Measurements from ENCODE around the gene CNP.
"Not testable (repeated sequence)": the region's sequence is repeated elsewhere in the genome, so short reads cannot be mapped to it uniquely, and the experiment has no call there.

CNP gene

GRCh38 chr17:42010266-42010680 is 43.7 kb downstream of the CNP start:
- not testable (repeated sequence) for DNase-seq

- DNase-seq: no peak
Observed at GRCh38 chr17:42010898-42011516, 44.4 kb downstream of the CNP start.

- DNase-seq: not testable (repeated sequence)
Observed at GRCh38 chr17:42012363-42012762, 45.8 kb downstream of the CNP start.

- not testable (repeated sequence) for DNase-seq
Observed at GRCh38 chr17:42013740-42014139, 47.1 kb downstream of the CNP start.

DNA sequence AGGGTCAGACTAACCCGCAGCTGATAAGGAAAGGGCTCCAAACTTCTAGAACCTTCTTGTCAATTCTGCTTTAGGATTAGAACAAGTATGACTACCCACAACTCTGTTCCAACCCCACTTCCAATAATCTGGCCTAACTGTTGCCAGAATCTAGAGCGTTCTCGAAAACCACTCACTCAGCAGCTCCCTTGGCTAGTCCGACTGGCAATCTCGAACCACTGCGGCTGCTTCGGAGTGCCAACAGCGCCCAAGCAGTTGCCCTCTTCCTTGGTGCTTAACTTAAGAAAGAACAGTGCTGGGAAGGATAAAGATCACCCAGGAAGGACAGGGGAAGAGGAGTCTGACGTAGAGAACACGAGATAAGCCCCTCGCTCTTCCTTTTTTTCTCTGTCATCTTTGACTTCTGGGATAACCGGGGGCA is 49.8 kb downstream of the CNP start:
- DNase-seq: peak; percentile 56

DNA sequence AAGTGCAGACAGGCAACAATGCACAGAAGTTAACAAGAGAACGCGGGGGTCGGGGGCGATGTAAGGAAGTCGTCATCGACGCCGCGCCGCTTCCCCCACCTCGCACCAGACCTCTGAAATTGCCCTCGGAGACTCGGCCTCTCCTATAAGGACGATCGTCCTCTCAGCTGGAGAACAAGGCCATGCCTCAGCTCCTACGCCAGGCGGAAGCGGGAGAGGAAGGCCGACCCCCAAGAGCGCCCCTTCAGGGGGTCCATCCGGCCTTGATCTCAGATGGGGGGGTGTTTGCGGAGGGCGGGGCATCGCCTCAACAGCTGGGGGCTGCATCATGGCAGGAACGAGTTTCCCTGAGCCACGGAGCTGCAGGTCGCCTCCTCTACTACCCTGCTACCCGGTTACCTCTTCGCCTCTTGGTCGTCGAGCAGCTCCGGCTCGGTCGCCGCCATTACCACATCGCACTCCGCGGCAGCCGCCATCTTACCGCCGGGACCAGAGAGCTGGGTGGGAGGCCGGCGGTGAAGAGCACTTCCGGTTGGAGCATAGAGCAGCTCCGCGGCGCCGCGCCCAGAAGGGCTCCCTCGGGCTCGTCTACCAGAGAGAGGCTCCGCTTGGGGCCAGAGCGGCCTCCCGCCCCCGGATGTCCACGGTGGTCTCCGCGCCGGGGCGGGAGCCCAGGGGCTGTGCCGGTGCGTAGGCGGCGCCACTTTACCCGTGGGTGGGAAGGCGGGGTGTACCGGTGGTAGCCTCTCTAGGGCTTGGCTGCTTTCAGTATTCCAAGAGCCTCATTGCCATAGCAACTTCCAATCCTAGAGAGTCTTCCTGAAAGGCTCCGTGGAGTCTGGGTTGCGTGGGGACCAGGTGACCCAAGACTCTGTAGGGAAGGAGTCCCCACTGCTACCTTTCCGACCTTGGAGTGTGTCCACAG is 50.6 kb downstream of the CNP start, which contains the start of gene DNAJC7:
Gene DNAJC7, minus strand, starts transcription at position 499 of the 925 bp plus-strand sequence. Its CDS starts 23 bp downstream, at position 476.
- DNase-seq: peak; percentile 98

- no peak for DNase-seq
Observed at GRCh38 chr17:42017866-42018200, 51.2 kb downstream of the CNP start.

DNA sequence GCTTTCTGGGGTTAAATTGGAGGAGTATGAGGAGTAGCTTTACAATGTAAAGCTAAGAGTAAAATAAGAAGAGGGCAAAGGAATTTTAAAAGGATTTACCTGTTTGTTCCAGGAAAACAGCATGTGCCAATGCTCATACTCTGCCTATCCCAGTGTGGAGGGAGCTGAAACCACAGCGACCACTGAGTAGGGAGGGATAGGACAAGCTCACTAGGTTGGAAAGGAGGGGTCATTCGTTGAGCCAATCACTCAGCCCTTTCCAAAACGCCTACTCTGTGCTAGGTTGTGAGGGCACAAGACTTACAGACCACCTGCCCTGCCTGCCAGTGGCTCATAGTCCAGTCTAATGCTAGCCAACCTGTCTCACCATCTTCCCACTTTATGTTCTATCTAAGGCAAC is 51.7 kb downstream of the CNP start:
- peak; percentile 27 for DNase-seq

GRCh38 chr17:42018988-42019387 is 52.4 kb downstream of the CNP start:
- DNase-seq: no peak

GRCh38 chr17:42019509-42020404 is 53.2 kb downstream of the CNP start, which contains the start of gene NKIRAS2:
Gene NKIRAS2 (plus strand): TSS chr17:42020090. CDS start chr17:42021578, 1,488 bp downstream.
- peak; percentile 96 for DNase-seq

DNA sequence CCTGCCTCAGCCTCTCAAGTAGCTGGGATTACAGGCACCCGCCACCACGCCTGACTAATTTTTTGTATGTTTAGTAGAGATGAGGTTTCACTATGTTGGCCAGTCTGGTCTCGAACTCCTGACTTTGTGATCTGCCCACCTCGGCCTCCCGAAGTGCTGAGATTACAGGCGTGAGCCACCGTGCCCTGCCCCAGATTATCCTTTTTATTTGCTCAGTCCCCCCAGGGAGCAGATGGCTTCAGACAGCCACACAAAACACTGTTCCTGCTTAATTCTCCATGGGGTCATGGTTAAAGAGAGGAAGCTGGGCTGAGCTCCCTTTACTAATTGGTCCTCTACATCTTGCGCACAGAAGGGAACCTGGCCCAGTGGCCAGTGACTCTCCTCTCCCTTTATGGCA is 54.2 kb downstream of the CNP start:
- DNase-seq: peak; percentile 63

- DNase-seq: no peak
Observed at GRCh38 chr17:42023524-42024349, 57.1 kb downstream of the CNP start.

GRCh38 chr17:42025191-42025579 is 58.6 kb downstream of the CNP start:
- DNase-seq: no peak

DNA sequence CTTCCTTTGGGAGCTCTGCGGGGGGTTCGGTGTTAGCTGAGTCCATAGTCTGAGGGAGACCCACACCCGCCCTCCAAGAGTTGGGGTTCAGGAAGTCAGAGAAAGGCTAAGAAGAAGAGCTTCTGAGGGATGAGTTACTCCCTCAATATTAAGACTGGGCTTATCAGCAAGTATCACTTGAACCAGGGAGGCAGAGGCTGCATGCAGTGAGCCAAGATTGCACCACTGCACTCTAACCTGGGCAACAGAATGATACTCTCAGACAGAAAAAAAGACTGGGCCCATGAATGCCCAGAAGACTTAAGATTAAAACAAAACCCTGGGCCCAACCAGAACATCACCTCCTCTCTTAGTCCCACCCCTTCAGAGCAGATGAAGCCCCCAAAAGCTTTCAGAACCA is 59.3 kb downstream of the CNP start:
- no peak for DNase-seq

- no peak for DNase-seq
Observed at GRCh38 chr17:42026857-42027589, 60.4 kb downstream of the CNP start.
